Mammary epithelial cell (primary cell): ENCODE data around the gene NACC1.

ENCODE experiments used
- EZH2 ChIP-seq: IDR thresholded peaks from 2 replicates; pipeline ENCODE4 v1.6.1; 2012; ENCODE audit warnings: low read length, inconsistent platforms, borderline replicate concordance
- TF ChIP-seq, protein P1 (sequence below), 2 donors: IDR thresholded peaks in 1 of 2; conservative IDR thresholded peaks in 1 of 2; 2 replicates each; pipeline ENCODE4 v1.5.1; 2011 to 2012; ENCODE audit warnings: inconsistent platforms in 2 of 2, low read length in 2 of 2, mild to moderate bottlenecking in 2 of 2, control low read depth in 1 of 2, low read depth in 1 of 2; ENCODE audit not compliant: insufficient read depth in 1 of 2; ENCODE audit errors: extremely low read depth in 1 of 2

DNA sequence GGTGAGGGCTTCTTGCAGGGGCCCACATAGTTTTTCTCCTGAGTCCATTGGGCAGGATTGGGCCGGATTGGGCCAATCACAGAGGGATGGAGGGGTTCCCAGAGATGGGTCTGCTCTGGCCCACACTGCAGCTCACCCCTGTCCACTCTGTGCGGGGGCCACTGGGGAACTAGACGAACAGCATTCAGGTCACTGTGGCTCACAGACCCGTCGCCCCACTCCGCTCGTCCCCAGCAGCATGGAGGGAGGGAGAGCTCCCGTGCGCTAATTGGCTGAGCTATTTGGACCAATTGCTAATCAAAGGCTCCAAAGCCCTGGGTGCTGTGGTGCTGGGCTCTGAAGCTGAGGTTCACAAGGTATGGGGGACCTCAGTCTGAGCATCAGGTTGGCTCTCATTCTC lies 11.3 kb downstream of the NACC1 start:
- TF ChIP-seq, protein P1, sequence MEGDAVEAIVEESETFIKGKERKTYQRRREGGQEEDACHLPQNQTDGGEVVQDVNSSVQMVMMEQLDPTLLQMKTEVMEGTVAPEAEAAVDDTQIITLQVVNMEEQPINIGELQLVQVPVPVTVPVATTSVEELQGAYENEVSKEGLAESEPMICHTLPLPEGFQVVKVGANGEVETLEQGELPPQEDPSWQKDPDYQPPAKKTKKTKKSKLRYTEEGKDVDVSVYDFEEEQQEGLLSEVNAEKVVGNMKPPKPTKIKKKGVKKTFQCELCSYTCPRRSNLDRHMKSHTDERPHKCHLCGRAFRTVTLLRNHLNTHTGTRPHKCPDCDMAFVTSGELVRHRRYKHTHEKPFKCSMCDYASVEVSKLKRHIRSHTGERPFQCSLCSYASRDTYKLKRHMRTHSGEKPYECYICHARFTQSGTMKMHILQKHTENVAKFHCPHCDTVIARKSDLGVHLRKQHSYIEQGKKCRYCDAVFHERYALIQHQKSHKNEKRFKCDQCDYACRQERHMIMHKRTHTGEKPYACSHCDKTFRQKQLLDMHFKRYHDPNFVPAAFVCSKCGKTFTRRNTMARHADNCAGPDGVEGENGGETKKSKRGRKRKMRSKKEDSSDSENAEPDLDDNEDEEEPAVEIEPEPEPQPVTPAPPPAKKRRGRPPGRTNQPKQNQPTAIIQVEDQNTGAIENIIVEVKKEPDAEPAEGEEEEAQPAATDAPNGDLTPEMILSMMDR (conservative IDR thresholded peaks at IDR 0.05 in 1 of 2, IDR thresholded peaks at IDR 0.05 in 1 of 2; ENCODE audit: extremely low read depth in 1 of 2, insufficient read depth in 1 of 2, low read depth in 1 of 2, low read length in 2 of 2), result no peak
- TF ChIP-seq EZH2, result no peak
